ENCODE measurements around the gene NID1. TPM values are rescaled to one million over a fixed set of nuclear protein-coding genes. Genes with fewer than 3 reads are reported as not detected.

NID1 gene
- total and polyA plus RNA-seq, 2 donors (not counting 3 experiments of a cell fraction or from before 2014, with no cell fraction given): 87.0 to 109 TPM

- FAIRE-seq: no peak
- peaks cover 4% of the 10 kb centered on the region for H3K4me1 ChIP-seq (ENCODE audit: control insufficient read depth, extremely low read depth, insufficient read depth, low read length)
These were observed 4.9 kb upstream of the NID1 start for GRCh38 chr1:236069796-236070195.

GRCh38 chr1:236067854-236068454 lies 3.1 kb upstream of the NID1 start:
- H3K79me2 ChIP-seq (ENCODE audit: control insufficient read depth, insufficient read depth, low read length): peaks cover 4% of the 10 kb centered on the region
- no peak overlapping the region for H3K27ac ChIP-seq (ENCODE audit: insufficient read depth, low read depth, low read length)
- no peak for FAIRE-seq
- H2AFZ ChIP-seq (ENCODE audit: low read depth, low read length): no peak overlapping the region
- peaks cover 8% of the 10 kb centered on the region for H3K4me1 ChIP-seq (ENCODE audit: control insufficient read depth, extremely low read depth, insufficient read depth, low read length)
- H3K9me1 ChIP-seq (replicated peaks; ENCODE audit: control insufficient read depth, extremely low read depth, insufficient read depth, low read length): no peaks in the 10 kb centered on the region
- no peaks in the 10 kb centered on the region for H3K36me3 ChIP-seq (ENCODE audit: control insufficient read depth in 2 of 2, extremely low read depth in 1 of 2, insufficient read depth in 2 of 2, low read length in 2 of 2)
- H3K27me3 ChIP-seq (ENCODE audit: control insufficient read depth in 2 of 2, insufficient read depth in 2 of 2, low read length in 2 of 2): peaks cover 2% of the 10 kb centered on the region in 2 experiments
- no peak overlapping the region for H3K9ac ChIP-seq (replicated peaks; ENCODE audit: extremely low read depth, insufficient read depth, low read length)
- TF ChIP-seq CTCF (IDR thresholded peaks at IDR 0.05; ENCODE audit: extremely low read depth in 1 of 2, insufficient read depth in 1 of 2, low read depth in 1 of 2, low read length in 2 of 2) (no peak), POLR2A (IDR thresholded peaks at IDR 0.05; ENCODE audit: low read depth, low read length) (no peak), EZH2 (IDR thresholded peaks at IDR 0.05; ENCODE audit: borderline replicate concordance, low read depth, low read length, severe bottlenecking) (no peak), GATA2 (IDR thresholded peaks at IDR 0.05; ENCODE audit: insufficient read depth, insufficient read length, low read depth, low read length) (no peak), FOS (IDR thresholded peaks at IDR 0.05; ENCODE audit: borderline replicate concordance, insufficient read depth, low read length) (no peak), POLR2AphosphoS5 (IDR thresholded peaks at IDR 0.05; ENCODE audit: insufficient read depth, low read depth, low read length) (no peak), MAX (IDR thresholded peaks at IDR 0.05; ENCODE audit: insufficient read depth, insufficient read length) (no peak), JUN (IDR thresholded peaks at IDR 0.05; ENCODE audit: borderline replicate concordance, insufficient read depth, insufficient read length, low read depth) (no peak), MYC (IDR thresholded peaks at IDR 0.05; ENCODE audit: low read depth, low read length) (no peak)
- ChIA-PET CTCF (interaction anchor here (1.0 to 1.5 kb wide), 2 partner anchors 96 to 202 kb away, joined by 3 to 6 read pairs; no protein-coding TSS in a partner anchor), POLR2A (no interaction called here)
- H4K20me1 ChIP-seq (replicated peaks; ENCODE audit: control insufficient read depth, extremely low read depth, insufficient read depth, low read length): no peaks in the 10 kb centered on the region
- dilution Hi-C loops (cut with MboI; ENCODE audit: extremely low pct_ligation_motif_present, low sequenced_read_pairs) (no loop called here), intact Hi-C loops (cut with micrococcal nuclease) (loop anchor here (10.0 kb wide), 1 partner anchor 563 kb away; the partner anchor contains the start of gene B3GALNT2)
- no peak for DNase-seq (ENCODE audit: low read depth, low spot score)
- H3K4me3 ChIP-seq (replicated peaks in 1 of 3; ENCODE audit: insufficient read depth in 1 of 3, low read depth in 1 of 3, low read length in 3 of 3): no peak overlapping the region
- H3K9me3 ChIP-seq (replicated peaks; ENCODE audit: control insufficient read depth, insufficient read depth, low read length): no peaks in the 10 kb centered on the region
- H3K4me2 ChIP-seq (ENCODE audit: insufficient read depth, low read length): no peak overlapping the region
- no TSS peak for BruUV-seq (replicated peaks)

More at GRCh38 chr1:236069796-236070195, 4.9 kb upstream of the NID1 start:
- Histone ChIP-seq H3K4me3 (replicated peaks in 1 of 3; ENCODE audit: insufficient read depth in 1 of 3, low read depth in 1 of 3, low read length in 3 of 3) (no peak overlapping the region), H2AFZ (ENCODE audit: low read depth, low read length) (no peak overlapping the region), H3K27ac (ENCODE audit: insufficient read depth, low read depth, low read length) (no peak overlapping the region), H3K9ac (replicated peaks; ENCODE audit: extremely low read depth, insufficient read depth, low read length) (no peak overlapping the region), H3K4me2 (ENCODE audit: insufficient read depth, low read length) (no peak overlapping the region), H3K36me3 (ENCODE audit: control insufficient read depth in 2 of 2, extremely low read depth in 1 of 2, insufficient read depth in 2 of 2, low read length in 2 of 2) (no peaks in the 10 kb centered on the region), H3K79me2 (ENCODE audit: control insufficient read depth, insufficient read depth, low read length) (no peaks in the 10 kb centered on the region), H4K20me1 (replicated peaks; ENCODE audit: control insufficient read depth, extremely low read depth, insufficient read depth, low read length) (no peaks in the 10 kb centered on the region), H3K9me1 (replicated peaks; ENCODE audit: control insufficient read depth, extremely low read depth, insufficient read depth, low read length) (no peaks in the 10 kb centered on the region), H3K9me3 (replicated peaks; ENCODE audit: control insufficient read depth, insufficient read depth, low read length) (no peaks in the 10 kb centered on the region), H3K27me3 (ENCODE audit: control insufficient read depth in 2 of 2, insufficient read depth in 2 of 2, low read length in 2 of 2) (peaks cover 2% of the 10 kb centered on the region in 2 experiments)
- TF ChIP-seq EZH2 (IDR thresholded peaks at IDR 0.05; ENCODE audit: borderline replicate concordance, low read depth, low read length, severe bottlenecking) (no peak), GATA2 (IDR thresholded peaks at IDR 0.05; ENCODE audit: insufficient read depth, insufficient read length, low read depth, low read length) (no peak), POLR2A (IDR thresholded peaks at IDR 0.05; ENCODE audit: low read depth, low read length) (no peak), FOS (IDR thresholded peaks at IDR 0.05; ENCODE audit: borderline replicate concordance, insufficient read depth, low read length) (no peak), POLR2AphosphoS5 (IDR thresholded peaks at IDR 0.05; ENCODE audit: insufficient read depth, low read depth, low read length) (no peak)
- dilution Hi-C loops (cut with MboI; ENCODE audit: extremely low pct_ligation_motif_present, low sequenced_read_pairs) (no loop called here), intact Hi-C loops (cut with micrococcal nuclease) (loop anchor here (10.0 kb wide), 1 partner anchor 565 kb away; the partner anchor contains the start of gene B3GALNT2)
- BruUV-seq (replicated peaks): no TSS peak
- ChIA-PET POLR2A (no interaction called here), CTCF (no interaction called here)
- peak; percentile 13 for DNase-seq (ENCODE audit: low read depth, low spot score)

Measured in endothelial cell of umbilical vein (primary cell).